Activated naive CD4-positive, alpha-beta T cell (primary cell): ENCODE data around the gene CFAP43.

Source experiments
- DNase-seq, 4 experiments: peaks; one replicate each; lab custom pipeline; 2025; lab: John Stamatoyannopoulos, UW

Gene CFAP43

GRCh38 chr10:104099269-104099668 lies 132.9 kb downstream of the CFAP43 start:
- DNase-seq, result no peak

DNA sequence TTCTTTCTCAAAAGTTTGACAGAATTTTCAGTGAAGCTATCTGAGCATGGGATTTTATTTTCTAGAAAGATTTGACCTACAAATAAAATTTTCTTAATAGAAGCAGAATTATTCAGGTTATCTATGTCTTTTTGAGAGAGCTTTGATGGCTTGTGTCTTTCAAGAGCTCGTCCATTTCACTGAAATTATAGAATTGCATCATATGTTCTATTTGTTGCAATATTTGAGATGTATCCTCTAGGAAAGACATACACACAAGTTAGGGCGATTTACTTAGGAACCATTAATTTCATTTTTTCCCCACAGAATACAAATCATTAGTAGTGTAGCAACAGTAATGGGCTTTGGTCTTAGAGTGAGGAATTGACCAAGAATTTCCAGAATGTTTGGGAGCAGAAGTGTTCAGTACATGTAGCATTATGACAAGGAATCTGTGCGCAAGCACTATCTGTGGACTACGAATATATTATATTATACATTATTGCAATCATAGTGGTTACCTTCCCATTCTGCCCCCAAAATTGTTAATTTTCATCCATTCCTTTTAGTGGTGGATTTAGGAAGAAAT lies 133.7 kb downstream of the CFAP43 start:
- DNase-seq, result no peak

DNA sequence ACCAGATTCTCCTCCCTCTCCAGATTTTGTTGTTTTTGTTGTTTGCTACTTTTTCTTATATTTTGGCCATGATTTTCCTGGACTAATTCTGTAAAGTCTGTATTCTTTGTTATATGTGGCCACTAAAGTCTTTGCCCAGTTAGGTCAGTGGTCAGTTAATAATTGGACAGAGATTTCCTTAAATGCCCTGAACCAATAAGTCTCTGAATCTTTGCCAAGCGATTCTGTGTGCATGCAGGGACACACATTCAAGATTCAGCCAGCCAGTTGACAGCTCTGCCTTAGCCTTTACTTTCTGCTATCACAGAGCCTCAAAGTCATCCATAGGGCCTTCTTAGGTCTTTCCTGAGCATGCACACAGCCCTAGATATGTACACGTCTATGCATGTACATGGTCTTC lies 135.5 kb downstream of the CFAP43 start:
- DNase-seq, result no peak

DNA sequence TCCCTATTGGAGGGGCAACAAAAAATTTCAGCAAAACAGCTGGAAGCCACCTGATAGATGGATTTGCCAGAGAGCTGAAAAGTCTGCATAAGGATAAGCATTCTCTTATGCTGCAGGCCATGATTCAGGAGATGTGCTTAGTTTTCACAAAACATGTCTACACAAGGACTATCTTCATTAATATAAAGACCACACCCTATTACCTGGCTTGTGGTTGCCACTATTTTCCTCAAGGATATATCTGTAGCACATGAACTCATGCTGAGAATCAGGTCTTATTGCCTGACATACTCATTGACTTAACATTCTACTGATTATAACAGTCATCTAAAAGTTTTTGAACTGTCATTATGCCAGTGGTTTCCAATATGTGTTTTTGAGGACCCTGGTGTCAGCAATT lies 139.4 kb downstream of the CFAP43 start:
- DNase-seq, result no peak

- no peak for DNase-seq
Observed at GRCh38 chr10:104090611-104091010, 141.6 kb downstream of the CFAP43 start.

DNA sequence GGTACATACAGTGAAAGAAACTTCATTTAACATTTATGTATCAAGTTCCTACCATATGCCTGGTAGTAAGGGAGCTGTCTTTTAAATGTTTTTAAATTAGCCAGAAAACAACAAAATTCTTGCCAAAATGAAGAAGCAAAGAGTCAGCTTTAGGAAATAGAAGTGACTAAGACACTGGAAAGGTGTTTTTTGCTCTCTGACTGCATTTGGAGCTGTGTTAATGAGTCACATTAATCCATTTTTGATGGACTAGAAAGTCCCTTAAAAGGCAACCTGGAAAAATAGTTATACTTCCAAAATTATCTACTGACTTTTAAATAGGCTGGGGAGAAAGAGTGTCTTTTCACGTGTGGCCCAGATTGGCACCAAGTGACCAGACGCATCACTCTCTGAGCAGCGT lies 142.5 kb downstream of the CFAP43 start:
- DNase-seq, result no peak

GRCh38 chr10:104088239-104088638 lies 143.9 kb downstream of the CFAP43 start:
- DNase-seq, result no peak

- DNase-seq, result no peak
Observed at GRCh38 chr10:104085801-104086400, 146.3 kb downstream of the CFAP43 start, which contains the start of gene COL17A1. COL17A1 (minus strand) TSS chr10:104085880; CDS start chr10:104080673, 5,207 bp downstream.

GRCh38 chr10:104084482-104085142 lies 147.6 kb downstream of the CFAP43 start:
- no peak for DNase-seq

DNA sequence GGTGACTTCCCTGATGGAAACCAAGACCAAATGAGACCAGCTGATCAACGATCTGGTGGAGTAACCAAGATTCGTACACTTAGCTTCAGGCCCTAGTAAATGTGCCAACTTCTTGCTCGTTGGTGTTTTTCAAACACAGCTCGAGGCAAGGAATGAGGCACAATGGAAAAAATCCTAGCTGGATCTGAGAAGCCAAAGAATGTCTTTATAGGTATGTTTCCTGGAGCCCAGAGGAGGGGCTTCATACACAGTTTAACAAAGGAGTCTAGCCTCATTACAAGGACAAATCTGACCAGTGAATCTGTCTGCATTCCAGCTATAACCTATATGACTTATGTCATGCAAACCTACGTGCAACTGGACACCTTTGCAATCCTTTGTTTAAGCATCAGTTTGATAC lies 150.2 kb downstream of the CFAP43 start:
- DNase-seq, result no peak

- DNase-seq, result no peak
Observed at GRCh38 chr10:104080762-104081161, 151.4 kb downstream of the CFAP43 start.
